NCI-H1417 (cell line): ENCODE measurements around the gene SENP2.
A peak's percentile ranks its signal among the peaks of the same experiment; 100 is the strongest.
"Not testable (repeated sequence)": the region's sequence is repeated elsewhere in the genome, so short reads cannot be mapped to it uniquely, and the experiment has no call there.

Experiments used
- DNase-seq, 3 experiments: peaks; one replicate each; lab custom pipeline; 2025; lab: John Stamatoyannopoulos, UW

The SENP2 gene

GRCh38 chr3:185585859-185586685 lies at the start of gene SENP2:
Gene SENP2 (plus strand): TSS chr3:185586295. CDS start chr3:185586414, 119 bp downstream.
- peak; percentile 98 to 100 (median 100) for DNase-seq

GRCh38 chr3:185537369-185537970 lies 48.6 kb upstream of the SENP2 start:
- DNase-seq = peak in 2 of 3 experiments; percentile 24 to 28

GRCh38 chr3:185539934-185540333 lies 46.2 kb upstream of the SENP2 start:
- no peak for DNase-seq

- no peak for DNase-seq
Measured at GRCh38 chr3:185540695-185541094, 45.4 kb upstream of the SENP2 start.

GRCh38 chr3:185549122-185549521 lies 37.0 kb upstream of the SENP2 start:
- no peak for DNase-seq

- no peak for DNase-seq
Measured at GRCh38 chr3:185549651-185550111, 36.4 kb upstream of the SENP2 start.

GRCh38 chr3:185552358-185552877 lies 33.7 kb upstream of the SENP2 start, which contains the start of gene LIPH:
Gene LIPH (minus strand): TSS chr3:185552588. CDS start chr3:185552471, 117 bp downstream.
- peak in 1 of 3 experiments; percentile 30 for DNase-seq

GRCh38 chr3:185555101-185555501 lies 31.0 kb upstream of the SENP2 start:
- DNase-seq = no peak

GRCh38 chr3:185555860-185556347 lies 30.2 kb upstream of the SENP2 start:
- DNase-seq = no peak

GRCh38 chr3:185556640-185557039 lies 29.5 kb upstream of the SENP2 start:
- not testable (repeated sequence) for DNase-seq

- DNase-seq = no peak
Measured at GRCh38 chr3:185558395-185558794, 27.7 kb upstream of the SENP2 start.

- peak in 1 of 3 experiments; percentile 33 for DNase-seq
Measured at GRCh38 chr3:185559706-185560090, 26.4 kb upstream of the SENP2 start.

- no peak for DNase-seq
Measured at GRCh38 chr3:185560676-185561075, 25.4 kb upstream of the SENP2 start.

GRCh38 chr3:185561374-185561943 lies 24.6 kb upstream of the SENP2 start:
- peak in 1 of 3 experiments; percentile 49 for DNase-seq

- DNase-seq = peak in 2 of 3 experiments; percentile 25 to 33
Measured at GRCh38 chr3:185561958-185562357, 24.1 kb upstream of the SENP2 start.

- no peak for DNase-seq
Measured at GRCh38 chr3:185572183-185572582, 13.9 kb upstream of the SENP2 start.

GRCh38 chr3:185575108-185575869 lies 10.8 kb upstream of the SENP2 start:
- peak; percentile 78 to 95 (median 89) for DNase-seq

- DNase-seq = no peak
Measured at GRCh38 chr3:185582236-185582635, 3.9 kb upstream of the SENP2 start.

- peak in 1 of 3 experiments; percentile 10 for DNase-seq
Measured at GRCh38 chr3:185582871-185583270, 3.2 kb upstream of the SENP2 start.

GRCh38 chr3:185583925-185584324 lies 2.2 kb upstream of the SENP2 start:
- DNase-seq = no peak

- DNase-seq = no peak
Measured at GRCh38 chr3:185584686-185585085, 1.4 kb upstream of the SENP2 start.

GRCh38 chr3:185585518-185585858 lies 607 bp upstream of the SENP2 start:
- no peak for DNase-seq
